Panc1 (cell line): ENCODE results near the gene PPARD.

Source experiments
- CTCF ChIP-seq: fragments of 450-650 bp; IDR thresholded peaks from 2 replicates; pipeline ENCODE4 v1.5.1; 2017; ENCODE audit warnings: mild to moderate bottlenecking
- POLR2AphosphoS5 ChIP-seq: IDR thresholded peaks from 2 replicates; pipeline ENCODE4 v1.6.1; 2012; ENCODE audit warnings: mild to moderate bottlenecking, low read depth, low read length, moderate library complexity
- SIN3A ChIP-seq: IDR thresholded peaks from 2 replicates; pipeline ENCODE4 v1.6.1; 2012; ENCODE audit warnings: low read depth, mild to moderate bottlenecking, low read length, moderate library complexity, borderline replicate concordance; ENCODE audit not compliant: insufficient read depth
- TCF7L2 ChIP-seq: IDR thresholded peaks from 2 replicates; pipeline ENCODE4 v1.6.1; 2011; ENCODE audit warnings: mild to moderate bottlenecking, low read depth, low read length, inconsistent platforms
- TF ChIP-seq, protein P1 (sequence below), 2 experiments: IDR thresholded peaks; 2 replicates each; pipeline ENCODE4 v1.6.1; 2011 to 2012; ENCODE audit warnings: low read depth in 2 of 2, control low read depth in 1 of 2, low read length in 1 of 2, mild to moderate bottlenecking in 1 of 2, moderate library complexity in 1 of 2; ENCODE audit not compliant: insufficient read depth in 1 of 2

DNA sequence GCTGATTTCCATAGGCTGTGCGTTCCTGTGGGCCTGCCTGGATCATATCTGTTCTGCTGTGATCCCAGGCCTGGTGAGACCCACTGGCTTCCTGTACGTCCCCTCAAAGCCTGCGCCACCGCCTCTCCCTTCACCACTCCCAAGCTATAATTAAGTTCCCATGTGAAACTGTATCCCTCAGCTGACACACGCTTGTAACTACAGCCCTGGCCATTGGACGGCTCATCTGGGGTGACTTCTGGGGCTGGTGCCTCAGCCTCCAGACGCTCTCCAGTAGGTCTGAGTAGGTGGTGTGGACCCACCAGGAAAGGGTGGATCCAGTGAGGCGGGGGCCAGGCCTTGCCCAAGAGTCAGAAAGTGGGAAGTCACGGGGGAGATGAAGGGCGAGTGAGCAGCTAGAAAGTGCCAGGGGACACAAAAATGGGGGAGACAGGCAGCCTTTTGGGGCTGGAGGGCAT lies 21.0 kb downstream of the PPARD start:
- TF ChIP-seq CTCF (no peak), POLR2AphosphoS5 (no peak), SIN3A (no peak), TCF7L2 (no peak)
- TF ChIP-seq, protein P1, sequence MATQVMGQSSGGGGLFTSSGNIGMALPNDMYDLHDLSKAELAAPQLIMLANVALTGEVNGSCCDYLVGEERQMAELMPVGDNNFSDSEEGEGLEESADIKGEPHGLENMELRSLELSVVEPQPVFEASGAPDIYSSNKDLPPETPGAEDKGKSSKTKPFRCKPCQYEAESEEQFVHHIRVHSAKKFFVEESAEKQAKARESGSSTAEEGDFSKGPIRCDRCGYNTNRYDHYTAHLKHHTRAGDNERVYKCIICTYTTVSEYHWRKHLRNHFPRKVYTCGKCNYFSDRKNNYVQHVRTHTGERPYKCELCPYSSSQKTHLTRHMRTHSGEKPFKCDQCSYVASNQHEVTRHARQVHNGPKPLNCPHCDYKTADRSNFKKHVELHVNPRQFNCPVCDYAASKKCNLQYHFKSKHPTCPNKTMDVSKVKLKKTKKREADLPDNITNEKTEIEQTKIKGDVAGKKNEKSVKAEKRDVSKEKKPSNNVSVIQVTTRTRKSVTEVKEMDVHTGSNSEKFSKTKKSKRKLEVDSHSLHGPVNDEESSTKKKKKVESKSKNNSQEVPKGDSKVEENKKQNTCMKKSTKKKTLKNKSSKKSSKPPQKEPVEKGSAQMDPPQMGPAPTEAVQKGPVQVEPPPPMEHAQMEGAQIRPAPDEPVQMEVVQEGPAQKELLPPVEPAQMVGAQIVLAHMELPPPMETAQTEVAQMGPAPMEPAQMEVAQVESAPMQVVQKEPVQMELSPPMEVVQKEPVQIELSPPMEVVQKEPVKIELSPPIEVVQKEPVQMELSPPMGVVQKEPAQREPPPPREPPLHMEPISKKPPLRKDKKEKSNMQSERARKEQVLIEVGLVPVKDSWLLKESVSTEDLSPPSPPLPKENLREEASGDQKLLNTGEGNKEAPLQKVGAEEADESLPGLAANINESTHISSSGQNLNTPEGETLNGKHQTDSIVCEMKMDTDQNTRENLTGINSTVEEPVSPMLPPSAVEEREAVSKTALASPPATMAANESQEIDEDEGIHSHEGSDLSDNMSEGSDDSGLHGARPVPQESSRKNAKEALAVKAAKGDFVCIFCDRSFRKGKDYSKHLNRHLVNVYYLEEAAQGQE (IDR thresholded peaks at IDR 0.05; ENCODE audit: insufficient read depth in 1 of 2, low read depth in 2 of 2, low read length in 1 of 2), result no peak
